Activated effector memory CD4-positive, alpha-beta T cell treated with anti-CD3 and anti-CD28 coated beads, Interleukin-2, amount 50 U/mL, for 16 hours (primary cell): ENCODE results near the gene NUAK2.

Source experiments
- DNase-seq: peaks from one replicate; pipeline ENCODE4 v3.0.0-alpha.2; 2020

Gene NUAK2

GRCh38 chr1:205345761-205346160 lies 24.2 kb upstream of the NUAK2 start:
- DNase-seq: no peak

- DNase-seq: peak; percentile 80
Observed at GRCh38 chr1:205344066-205344928, 22.8 kb upstream of the NUAK2 start.

GRCh38 chr1:205343431-205344065 lies 22.0 kb upstream of the NUAK2 start:
- peak; percentile 64 for DNase-seq

- DNase-seq: no peak
Observed at GRCh38 chr1:205342986-205343385, 21.4 kb upstream of the NUAK2 start.

GRCh38 chr1:205340676-205341075 lies 19.1 kb upstream of the NUAK2 start:
- DNase-seq: no peak

GRCh38 chr1:205339717-205340116 lies 18.2 kb upstream of the NUAK2 start:
- no peak for DNase-seq

- no peak for DNase-seq
Observed at GRCh38 chr1:205339197-205339702, 17.7 kb upstream of the NUAK2 start.

GRCh38 chr1:205338011-205338410 lies 16.5 kb upstream of the NUAK2 start:
- DNase-seq: no peak

- DNase-seq: no peak
Observed at GRCh38 chr1:205337481-205337880, 15.9 kb upstream of the NUAK2 start.

- peak; percentile 90 for DNase-seq
Observed at GRCh38 chr1:205335692-205336091, 14.1 kb upstream of the NUAK2 start.

GRCh38 chr1:205332015-205332791 lies 10.7 kb upstream of the NUAK2 start:
- no peak for DNase-seq

GRCh38 chr1:205330150-205330549 lies 8.6 kb upstream of the NUAK2 start:
- DNase-seq: no peak

GRCh38 chr1:205329719-205330118 lies 8.2 kb upstream of the NUAK2 start:
- no peak for DNase-seq

- no peak for DNase-seq
Observed at GRCh38 chr1:205328476-205328875, 6.9 kb upstream of the NUAK2 start.

GRCh38 chr1:205326812-205327466 lies 5.4 kb upstream of the NUAK2 start:
- DNase-seq: no peak

GRCh38 chr1:205325334-205325884 lies 3.9 kb upstream of the NUAK2 start:
- peak; percentile 69 for DNase-seq

GRCh38 chr1:205324781-205325180 lies 3.2 kb upstream of the NUAK2 start:
- DNase-seq: no peak

GRCh38 chr1:205323794-205324193 lies 2.2 kb upstream of the NUAK2 start:
- no peak for DNase-seq

GRCh38 chr1:205321959-205322283 lies 376 bp upstream of the NUAK2 start:
- no peak for DNase-seq

GRCh38 chr1:205319081-205320018 lies 2.2 kb downstream of the NUAK2 start:
- DNase-seq: peak; percentile 67

- no peak for DNase-seq
Observed at GRCh38 chr1:205318231-205318991, 3.1 kb downstream of the NUAK2 start.
